ENCODE data around the gene CIB4. TPM values are rescaled to one million over a fixed set of nuclear protein-coding genes. Genes with fewer than 3 reads are reported as not detected.

Gene CIB4
- total RNA-seq (2014; rRNA removed; shearing (Covaris generic)) = not detected in 2 replicates

GRCh38 chr2:26640781-26641564, at the start of gene CIB4:
CIB4 (minus strand) TSS chr2:26641366; CDS start chr2:26641314, 52 bp downstream.

Small RNA genes lying within 50 kb of the gene (small RNA-seq; reads per million reads assigned to genes)
- gene AC015977.1 = not detected

Other genes starting within 250 kb of the CIB4 start
- not detected in 2 replicates for gene DRC1, start 239.4 kb downstream of the CIB4 start, total RNA-seq (2014; rRNA removed; shearing (Covaris generic))
- not detected in 2 replicates for gene OTOF, start 163.2 kb downstream of the CIB4 start, total RNA-seq (2014; rRNA removed; shearing (Covaris generic))
- 0.37 and 0.60 TPM in 2 replicates for gene KCNK3, start 51.4 kb upstream of the CIB4 start, total RNA-seq (2014; rRNA removed; shearing (Covaris generic))
- 27.8 and 32.7 TPM in 2 replicates for gene SLC35F6, start 122.9 kb upstream of the CIB4 start, total RNA-seq (2014; rRNA removed; shearing (Covaris generic))
- gene CENPA, start 144.7 kb upstream of the CIB4 start, total RNA-seq (2014; rRNA removed; shearing (Covaris generic)) = 21.2 and 27.1 TPM in 2 replicates
- 2.4 and 3.0 TPM in 2 replicates for gene DPYSL5, start 206.8 kb upstream of the CIB4 start, total RNA-seq (2014; rRNA removed; shearing (Covaris generic))